Large intestine (tissue), 3 donors: ENCODE measurements around the gene RAI14. TPM values are rescaled to one million over a fixed set of nuclear protein-coding genes. Genes with fewer than 3 reads are reported as not detected.

Experiments used
- DNase-seq, 2 donors: peaks; one replicate each; pipeline versions ENCODE4 v3.0.0 to v3.0.0-alpha.2; 2013
- H3K27ac ChIP-seq: one replicate; pipeline ENCODE4 v1.5.1; 2013; ENCODE audit warnings: low read length
- H3K27me3 ChIP-seq: 2 replicates; pipeline ENCODE4 v1.6.1; 2013; ENCODE audit warnings: low read length; ENCODE audit not compliant: control insufficient read depth, insufficient read depth
- H3K36me3 ChIP-seq: 2 replicates; pipeline ENCODE4 v1.6.1; 2013; ENCODE audit warnings: low read length; ENCODE audit not compliant: control insufficient read depth, insufficient read depth
- H3K4me1 ChIP-seq: one replicate; pipeline ENCODE4 v1.6.1; 2013; ENCODE audit warnings: low read length; ENCODE audit not compliant: control insufficient read depth, insufficient read depth
- H3K4me3 ChIP-seq: one replicate; pipeline ENCODE4 v1.5.1; 2013; ENCODE audit warnings: low read length
- H3K9me3 ChIP-seq: one replicate; pipeline ENCODE4 v1.6.1; 2013; ENCODE audit warnings: mild to moderate bottlenecking, low read depth, low read length, moderate library complexity; ENCODE audit not compliant: control insufficient read depth
- WGBS: methylation state at CpG from one replicate; pipeline ENCODE4 v1.1.5; 2013; ENCODE audit warnings: low lambda C conversion rate; ENCODE audit not compliant: insufficient coverage; 5-methylcytosine and 5-hydroxymethylcytosine counted together
- polyA plus RNA-seq: library from polyadenylated mRNA; unstranded; fragments of 120-200 nt; gene quantifications from one replicate; pipeline ENCODE4 v1.2.1, GENCODE V29; 2013

Gene RAI14
- polyA plus RNA-seq, 1 donor: 15.8 TPM

DNA sequence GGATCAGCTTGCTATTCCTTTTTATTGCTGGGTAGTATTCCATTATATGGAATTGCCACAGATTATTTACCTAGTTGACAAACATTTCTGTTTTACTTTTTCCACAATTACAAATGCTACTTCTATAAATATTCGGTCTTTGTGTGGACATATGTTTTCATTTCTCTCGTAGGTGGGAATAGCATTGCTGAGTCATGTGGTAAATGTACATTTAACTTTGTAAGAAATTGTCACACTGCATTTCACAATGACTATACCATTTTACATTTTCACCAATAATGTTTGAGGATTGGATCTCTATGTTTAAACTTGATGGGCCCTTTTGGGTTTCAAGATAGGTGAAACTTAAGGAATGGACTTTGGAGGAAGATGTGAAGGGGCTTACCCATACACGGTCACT is 19.7 kb downstream of the RAI14 start:
- Histone ChIP-seq H3K36me3 (no peaks in the 10 kb centered on the region), H3K27me3 (no peaks in the 10 kb centered on the region), H3K4me1 (no peaks in the 10 kb centered on the region), H3K4me3 (no peak overlapping the region), H3K9me3 (no peaks in the 10 kb centered on the region), H3K27ac (no peak overlapping the region)
- 74% methylated on average over 2 of the region's 3 CpGs for WGBS
- DNase-seq: no peak

DNA sequence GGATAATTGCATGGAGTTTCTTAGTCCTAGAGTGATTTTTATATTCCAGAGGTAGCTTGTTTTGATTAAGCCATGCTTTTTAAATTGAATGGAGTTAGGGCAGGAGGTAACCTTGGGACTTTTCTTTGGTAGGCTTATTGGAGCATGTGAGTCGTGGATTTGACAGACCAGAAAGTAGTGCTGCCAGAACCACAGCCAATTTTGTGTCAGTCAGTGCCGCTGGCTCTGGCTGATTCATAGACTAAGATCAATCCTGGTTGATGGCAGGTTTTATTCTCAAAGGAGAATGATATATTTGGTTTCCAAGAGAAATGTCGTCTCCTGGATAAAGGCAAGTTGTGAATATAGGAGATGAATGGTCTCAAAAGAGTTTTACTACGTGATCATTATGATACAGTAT is 20.3 kb downstream of the RAI14 start:
- 100% methylated on average over 2 of the region's 4 CpGs for WGBS
- Histone ChIP-seq H3K9me3 (no peaks in the 10 kb centered on the region), H3K36me3 (no peaks in the 10 kb centered on the region), H3K4me3 (no peak overlapping the region), H3K4me1 (no peaks in the 10 kb centered on the region), H3K27ac (no peak overlapping the region), H3K27me3 (no peaks in the 10 kb centered on the region)
- DNase-seq: no peak

DNA sequence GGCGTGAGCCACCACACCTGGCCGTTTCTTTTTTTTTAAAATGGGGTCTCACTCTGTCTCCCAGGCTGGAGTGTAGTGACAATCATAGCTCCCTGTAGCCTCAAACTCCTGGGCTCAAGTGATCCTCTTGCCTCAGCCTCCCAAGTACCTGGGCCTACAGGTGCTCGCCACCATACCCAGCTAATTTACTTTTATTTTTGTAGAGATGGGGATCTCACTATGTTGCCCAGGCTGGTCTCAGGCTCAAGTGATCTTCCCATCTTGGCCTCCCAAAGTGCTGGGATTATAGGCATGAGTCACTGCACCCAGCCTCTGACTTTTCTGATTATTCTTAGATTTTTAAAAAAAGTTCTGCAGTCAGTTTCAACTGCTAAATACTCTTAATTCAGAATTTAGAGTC is 21.3 kb downstream of the RAI14 start:
- H3K9me3 ChIP-seq: no peaks in the 10 kb centered on the region
- DNase-seq: no peak
- H3K36me3 ChIP-seq: no peaks in the 10 kb centered on the region
- H3K27me3 ChIP-seq: no peaks in the 10 kb centered on the region
- no peak overlapping the region for H3K4me3 ChIP-seq
- no CpG with 5 or more reads among the region's 3 CpGs for WGBS
- no peak overlapping the region for H3K27ac ChIP-seq
- H3K4me1 ChIP-seq: no peaks in the 10 kb centered on the region

DNA sequence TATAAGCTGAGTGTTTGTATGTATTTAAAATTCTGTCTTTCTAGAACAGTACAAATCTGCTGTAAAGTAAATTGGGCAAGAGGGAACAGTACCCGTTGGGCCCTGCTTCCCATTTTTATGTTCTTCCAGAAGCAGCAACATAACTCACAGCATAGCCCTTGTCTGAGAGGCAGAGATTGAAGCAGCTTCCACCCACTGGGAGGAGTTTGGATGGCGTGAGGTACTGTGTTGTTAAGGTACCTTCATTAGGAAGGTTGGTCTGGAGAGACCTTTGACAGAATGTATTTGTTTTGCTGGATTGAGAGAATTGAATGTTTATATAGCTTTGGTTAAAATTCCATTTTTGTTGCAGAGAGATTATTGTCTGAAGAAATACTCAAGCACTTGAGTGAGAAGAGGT is 24.8 kb downstream of the RAI14 start:
- no peak for DNase-seq
- peaks cover 5% of the 10 kb centered on the region for H3K4me1 ChIP-seq
- H3K27me3 ChIP-seq: no peaks in the 10 kb centered on the region
- H3K4me3 ChIP-seq: no peak overlapping the region
- no peaks in the 10 kb centered on the region for H3K9me3 ChIP-seq
- no CpG with 5 or more reads among the region's 2 CpGs for WGBS
- H3K36me3 ChIP-seq: no peaks in the 10 kb centered on the region
- no peak overlapping the region for H3K27ac ChIP-seq

DNA sequence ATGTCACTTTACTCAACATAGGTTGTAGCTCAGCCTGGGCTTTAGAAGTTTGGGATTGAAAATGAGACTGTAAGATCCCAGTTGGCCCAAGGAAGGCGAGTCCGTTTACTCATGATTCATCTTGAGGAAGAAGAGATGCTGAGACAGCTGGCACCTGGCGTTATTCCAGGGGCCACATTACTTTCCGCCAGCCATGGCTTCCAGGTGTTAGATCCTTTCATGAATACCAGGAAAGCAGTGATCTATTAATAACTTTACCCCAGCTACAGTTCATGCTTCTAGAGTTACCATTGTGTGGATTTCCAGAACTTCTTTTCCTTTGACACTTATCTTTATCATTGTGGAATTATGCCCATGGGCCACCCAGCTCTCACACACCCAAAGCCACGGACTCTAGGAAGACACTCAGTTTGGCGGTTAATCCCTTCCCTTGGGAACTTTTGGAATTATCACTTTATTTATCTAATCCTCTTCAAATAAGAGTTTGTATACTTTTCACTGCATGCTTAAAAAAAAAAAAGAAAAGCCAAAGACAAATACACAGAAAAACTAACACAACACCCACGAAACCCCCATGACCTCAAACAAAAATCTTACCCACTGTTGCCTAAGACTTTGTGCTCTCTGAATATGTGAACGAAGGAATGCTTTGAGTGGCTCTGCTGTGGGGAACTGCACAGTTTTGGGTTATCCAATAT is 26.9 kb downstream of the RAI14 start:
- H3K4me3 ChIP-seq: no peak overlapping the region
- DNase-seq: no peak
- H3K27ac ChIP-seq: no peak overlapping the region
- H3K9me3 ChIP-seq: no peaks in the 10 kb centered on the region
- 71% methylated on average over 3 of the region's 8 CpGs for WGBS
- H3K36me3 ChIP-seq: no peaks in the 10 kb centered on the region
- H3K4me1 ChIP-seq: peaks cover 14% of the 10 kb centered on the region
- H3K27me3 ChIP-seq: no peaks in the 10 kb centered on the region

DNA sequence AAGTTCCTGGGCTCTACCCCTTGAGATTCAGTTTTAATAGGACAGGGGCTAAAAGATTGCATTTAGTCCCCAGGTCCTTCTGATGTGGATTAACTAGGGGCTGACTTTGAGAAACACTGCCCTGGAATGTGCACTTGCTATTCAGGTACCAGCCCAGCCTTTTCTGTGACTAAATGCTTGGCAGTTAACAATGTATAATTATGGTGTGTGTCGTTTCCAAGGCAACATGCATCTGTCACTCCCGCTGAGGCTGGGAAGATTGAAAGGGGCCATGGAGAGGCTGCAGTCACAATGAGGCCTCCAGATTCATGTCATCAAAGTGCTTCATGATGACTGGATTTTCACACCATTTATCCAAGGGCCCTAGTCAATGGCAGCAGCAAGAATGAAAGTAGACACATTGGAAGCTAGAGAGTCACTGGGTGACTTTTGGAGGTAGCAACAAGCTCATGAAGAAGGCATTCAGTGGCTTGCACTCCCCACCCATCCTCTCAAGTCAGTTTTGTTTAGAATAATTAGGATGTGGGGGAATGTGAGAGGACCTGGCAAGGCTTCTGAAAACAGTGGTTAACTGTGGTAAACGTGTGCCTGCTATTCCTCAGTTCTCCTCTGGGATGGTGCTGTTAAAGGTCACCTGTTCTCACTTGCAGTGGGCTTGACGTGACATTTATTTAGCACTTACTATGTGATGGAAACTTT is 28.3 kb downstream of the RAI14 start:
- peaks cover 17% of the 10 kb centered on the region for H3K4me1 ChIP-seq
- H3K27ac ChIP-seq: no peak overlapping the region
- no peaks in the 10 kb centered on the region for H3K27me3 ChIP-seq
- H3K36me3 ChIP-seq: peaks cover 3% of the 10 kb centered on the region
- H3K9me3 ChIP-seq: no peaks in the 10 kb centered on the region
- H3K4me3 ChIP-seq: no peak overlapping the region
- no CpG with 5 or more reads among the region's 4 CpGs for WGBS
- peak; percentile 56 to 79 for DNase-seq

DNA sequence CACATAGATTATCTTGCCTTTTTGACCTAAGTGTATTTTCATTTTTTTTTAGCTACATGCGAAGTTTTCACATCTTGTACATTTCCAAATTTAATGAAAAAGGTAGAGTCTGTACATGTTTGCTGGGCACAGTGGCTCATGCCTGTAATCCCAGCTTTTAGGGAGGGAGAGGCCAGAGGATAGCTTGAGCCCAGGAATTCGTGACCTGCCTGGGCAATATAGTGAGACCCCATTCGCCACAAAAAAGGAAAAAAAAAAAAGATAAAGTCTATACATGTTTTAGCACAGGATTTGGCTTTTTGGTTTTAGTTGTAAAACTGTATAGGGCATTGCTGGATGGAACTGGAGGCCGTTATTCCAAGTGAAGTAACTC is 28.8 kb downstream of the RAI14 start:
- Histone ChIP-seq H3K4me3 (no peak overlapping the region), H3K9me3 (no peaks in the 10 kb centered on the region), H3K27me3 (no peaks in the 10 kb centered on the region), H3K27ac (no peak overlapping the region), H3K4me1 (peaks cover 17% of the 10 kb centered on the region), H3K36me3 (peaks cover 3% of the 10 kb centered on the region)
- 95% methylated on average over 3 of the region's 4 CpGs for WGBS
- DNase-seq: no peak

DNA sequence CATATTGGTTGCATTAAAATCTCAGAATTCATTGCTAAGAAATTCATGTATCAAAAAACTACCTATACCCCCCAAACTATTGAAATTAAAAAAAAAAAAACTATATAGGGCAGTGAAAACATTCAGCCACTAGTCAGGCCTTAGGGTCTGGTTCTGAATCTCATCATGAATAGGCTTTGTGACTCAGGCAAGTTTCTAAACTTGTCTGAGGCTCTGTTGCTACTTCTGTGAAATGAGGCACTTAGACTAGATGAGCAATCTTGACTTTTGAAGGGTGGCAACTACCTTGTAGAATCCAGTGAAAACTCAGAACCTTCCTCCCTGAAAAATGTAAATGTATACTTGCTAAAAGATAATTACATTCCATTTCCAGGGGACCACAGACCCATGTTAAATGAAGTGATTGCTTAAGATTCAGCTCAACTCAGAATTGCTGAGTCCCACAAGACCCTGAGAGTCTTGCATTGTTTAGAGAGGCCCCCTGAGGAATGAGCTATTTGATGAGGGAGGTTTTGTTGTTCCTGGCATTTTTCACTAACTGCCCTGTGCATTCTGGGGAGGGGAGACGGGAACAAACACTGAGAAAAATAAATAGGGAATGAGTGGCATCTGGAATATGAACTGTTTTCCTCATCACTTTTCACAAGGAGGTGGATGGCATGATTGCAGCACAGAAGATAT is 29.5 kb downstream of the RAI14 start:
- DNase-seq: no peak
- Histone ChIP-seq H3K27me3 (no peaks in the 10 kb centered on the region), H3K4me3 (no peak overlapping the region), H3K9me3 (no peaks in the 10 kb centered on the region), H3K4me1 (peaks cover 17% of the 10 kb centered on the region), H3K27ac (peak overlapping the region; percentile 3), H3K36me3 (peaks cover 3% of the 10 kb centered on the region)
- WGBS: no CpG with 5 or more reads among the region's 1 CpG

- whole genome bisulfite sequencing: 29% methylated on average over 2 of the region's 7 CpGs
- Histone ChIP-seq H3K9me3 (no peaks in the 10 kb centered on the region), H3K4me1 (peaks cover 17% of the 10 kb centered on the region), H3K27me3 (no peaks in the 10 kb centered on the region), H3K36me3 (peaks cover 3% of the 10 kb centered on the region), H3K27ac (peak overlapping the region; percentile 79), H3K4me3 (peak overlapping the region; percentile 27)
- DNase-seq: peak; percentile 94 to 97
Measured at GRCh38 chr5:34686762-34687268, 30.7 kb downstream of the RAI14 start.

DNA sequence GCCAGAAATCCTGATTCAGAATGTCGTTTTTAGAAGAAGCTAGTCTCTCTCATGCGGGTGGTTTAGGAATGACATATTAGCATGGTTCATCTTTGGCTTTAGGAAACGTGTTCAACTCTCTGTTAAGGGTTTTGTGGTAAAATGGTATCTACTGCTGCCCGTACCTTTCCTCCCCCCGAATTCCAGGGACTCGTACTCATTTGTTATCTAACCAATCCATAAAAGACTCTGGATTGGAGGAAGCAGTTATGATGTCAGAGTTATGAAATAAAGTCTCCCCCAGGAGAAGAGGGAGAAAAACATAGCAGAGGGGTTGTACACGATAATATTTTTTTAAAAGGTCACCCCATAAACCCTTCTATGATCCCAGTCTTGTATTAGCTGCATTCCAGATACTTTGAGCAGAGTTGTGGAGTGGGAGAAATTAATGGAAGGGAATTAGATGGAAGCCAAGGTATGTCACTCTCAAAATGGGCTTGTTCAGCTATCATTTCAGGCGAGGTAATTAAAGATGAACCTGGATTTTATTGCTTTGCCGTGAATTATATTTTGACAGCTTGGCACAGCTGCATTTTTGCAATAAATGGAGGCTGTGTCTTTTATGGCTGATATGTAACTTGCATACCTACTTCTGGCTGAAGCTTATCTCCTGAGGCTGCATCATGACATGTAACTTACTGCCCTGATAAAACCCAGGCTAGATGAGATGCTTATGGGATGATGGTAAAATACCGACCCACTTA is 31.3 kb downstream of the RAI14 start:
- H3K9me3 ChIP-seq: no peaks in the 10 kb centered on the region
- 40% methylated on average over 1 of the region's 10 CpGs for WGBS
- H3K27me3 ChIP-seq: no peaks in the 10 kb centered on the region
- peak overlapping the region; percentile 79 for H3K27ac ChIP-seq
- peaks cover 17% of the 10 kb centered on the region for H3K4me1 ChIP-seq
- peaks cover 3% of the 10 kb centered on the region for H3K36me3 ChIP-seq
- peak; percentile 33 to 72 for DNase-seq
- no peak overlapping the region for H3K4me3 ChIP-seq
